ENCODE measurements around the gene ASTN2.

Gene ASTN2

DNA sequence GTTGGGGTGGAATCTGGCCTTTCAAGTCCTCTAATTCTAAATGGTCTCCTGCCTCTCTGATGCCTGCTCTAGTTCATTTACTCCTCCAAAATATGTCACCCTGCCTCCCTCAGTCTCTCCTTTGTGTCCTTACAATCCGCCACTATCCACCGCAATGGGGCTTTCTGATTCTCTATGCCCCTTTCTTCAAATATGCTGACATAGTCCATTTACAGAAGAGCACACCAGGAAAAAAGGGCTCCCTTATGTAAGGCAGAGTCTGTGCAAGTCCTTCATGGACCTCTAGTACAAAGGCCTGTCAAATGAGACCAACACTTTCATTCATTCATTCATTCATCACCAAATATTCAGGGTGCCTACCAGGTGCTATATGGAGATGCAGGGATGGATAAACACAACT lies 2.0 kb upstream of the ASTN2 start:
- DNase-seq (ENCODE audit: insufficient read length, low spot score) = no peak
- FAIRE-seq = no peak

DNA sequence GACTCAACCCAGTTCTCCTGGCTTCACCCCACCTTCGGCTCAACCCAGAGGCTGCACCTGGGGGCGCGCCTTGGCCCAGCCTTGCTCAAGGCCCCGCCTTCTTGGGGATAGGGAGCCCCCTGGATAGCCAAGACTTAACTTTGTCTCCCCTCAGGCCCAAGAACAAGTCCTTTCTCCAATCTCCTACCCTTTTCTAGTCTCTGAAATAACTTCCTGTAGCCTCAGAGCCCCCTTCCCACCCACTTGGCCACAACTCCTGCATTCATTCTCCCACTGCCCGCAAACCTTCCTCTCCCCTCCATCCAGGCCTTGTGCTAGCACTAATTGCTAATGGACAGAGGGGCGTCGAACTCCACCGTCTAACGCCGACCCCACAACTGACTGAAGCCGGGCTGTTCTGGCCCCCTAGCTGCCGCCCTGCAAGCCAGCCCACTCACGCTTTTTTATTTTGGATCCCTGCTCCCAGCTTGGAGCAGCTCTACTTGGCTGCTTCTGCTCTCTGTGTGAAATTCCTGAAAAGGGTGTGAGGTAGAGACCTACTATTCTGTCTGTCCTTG lies 579 bp upstream of the ASTN2 start:
- DNase-seq (ENCODE audit: insufficient read length, low spot score) (no peak), FAIRE-seq (no peak)

DNA sequence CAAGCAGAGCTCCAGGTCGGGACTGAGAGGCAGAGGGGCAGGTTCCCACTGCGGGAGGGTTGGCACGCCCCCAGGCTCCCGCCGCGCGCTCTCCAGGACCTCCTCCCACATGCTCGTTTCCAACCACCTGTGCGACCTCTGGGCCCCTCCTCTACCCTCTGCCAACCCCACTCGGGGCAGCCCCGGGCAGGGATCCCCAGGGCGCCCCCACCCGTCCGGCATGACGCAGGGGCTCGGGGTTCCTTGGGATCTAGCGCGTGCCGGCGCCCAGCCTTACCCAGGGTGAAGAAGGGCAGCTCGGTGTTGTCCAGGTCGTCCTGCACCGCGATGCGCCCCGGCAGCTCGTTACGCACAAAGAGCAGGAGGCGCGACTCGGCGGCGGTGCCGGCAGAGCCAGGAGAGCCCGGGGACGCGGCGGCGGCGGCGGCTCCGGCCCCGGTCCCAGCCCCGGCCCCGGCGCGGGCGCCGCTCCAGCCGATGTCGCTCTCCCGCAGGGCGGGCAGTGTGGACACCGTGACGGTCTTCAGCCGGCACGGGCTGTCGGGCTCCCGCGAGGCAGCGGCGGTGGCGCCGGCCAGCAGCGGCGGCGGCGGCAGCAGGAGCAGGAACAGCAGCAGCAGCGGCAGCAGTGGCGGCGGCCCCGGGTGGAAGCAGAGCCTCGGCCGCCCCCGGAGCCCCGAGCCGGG lies 494 bp downstream of the ASTN2 start:
- FAIRE-seq (no peak), DNase-seq (ENCODE audit: insufficient read length, low spot score) (no peak)

DNA sequence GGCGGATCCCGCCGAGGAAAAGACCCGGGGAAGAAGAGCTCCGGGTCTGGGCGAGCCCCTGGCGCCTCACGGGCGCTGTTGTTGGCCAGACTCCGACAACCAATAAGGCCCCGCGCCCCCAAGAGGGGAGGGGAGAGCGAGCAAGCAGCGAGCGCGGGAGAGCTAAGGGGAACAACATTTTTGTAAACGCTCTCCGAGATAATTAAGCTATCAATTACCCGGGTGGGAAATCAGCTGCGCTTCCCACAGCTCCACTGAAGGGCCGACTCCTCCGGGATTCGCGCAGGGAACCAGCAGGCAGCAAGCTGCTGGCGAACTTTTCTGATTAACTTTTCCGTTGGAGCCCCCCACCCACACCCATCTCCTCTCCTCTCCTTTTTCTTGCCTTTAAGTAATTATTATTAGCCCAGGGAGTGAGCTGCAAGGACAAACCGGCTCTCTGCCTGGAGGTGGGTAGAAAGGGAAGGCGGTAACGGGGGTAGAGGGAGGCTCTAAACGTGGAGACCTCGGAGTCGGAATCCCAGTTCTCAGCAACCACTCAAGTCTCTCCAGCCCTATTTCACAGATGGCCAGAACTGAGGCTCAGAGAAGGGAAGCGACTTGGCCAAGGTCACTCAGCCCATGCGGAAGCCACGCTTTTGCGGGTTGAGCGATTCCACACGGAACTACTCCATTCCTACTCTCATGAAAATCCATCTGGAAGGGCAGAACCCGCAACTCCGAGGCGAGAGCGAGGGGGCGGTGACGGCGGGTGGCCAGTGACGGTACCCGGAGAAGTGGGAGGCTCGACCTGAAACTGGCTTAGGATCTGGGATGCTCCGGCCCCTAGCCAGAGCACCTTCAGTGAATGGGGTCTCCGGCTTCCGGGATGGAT lies 1.3 kb downstream of the ASTN2 start:
- DNase-seq (ENCODE audit: insufficient read length, low spot score) (no peak), FAIRE-seq (no peak)

DNA sequence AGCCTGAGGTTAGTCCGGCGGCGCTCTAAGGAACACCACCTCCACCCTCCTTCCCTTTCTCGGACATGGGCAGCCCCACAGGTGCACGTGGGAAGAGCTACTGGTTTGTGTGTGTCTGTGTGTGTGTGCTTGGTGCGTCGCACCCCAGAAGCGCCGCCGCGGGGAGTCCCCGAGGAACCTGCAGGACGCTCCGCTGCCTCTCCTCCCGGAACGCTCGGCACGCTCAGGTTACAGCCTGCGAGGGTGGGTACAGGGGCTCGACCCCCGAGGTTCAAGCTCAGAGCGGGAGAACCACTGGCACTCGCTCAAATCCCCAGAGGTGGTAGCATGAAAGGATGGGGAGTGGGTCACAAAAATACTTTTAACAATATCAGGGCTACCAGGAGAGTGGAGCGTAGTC lies 2.0 kb downstream of the ASTN2 start:
- DNase-seq (ENCODE audit: insufficient read length, low spot score) (no peak), FAIRE-seq (no peak)

DNA sequence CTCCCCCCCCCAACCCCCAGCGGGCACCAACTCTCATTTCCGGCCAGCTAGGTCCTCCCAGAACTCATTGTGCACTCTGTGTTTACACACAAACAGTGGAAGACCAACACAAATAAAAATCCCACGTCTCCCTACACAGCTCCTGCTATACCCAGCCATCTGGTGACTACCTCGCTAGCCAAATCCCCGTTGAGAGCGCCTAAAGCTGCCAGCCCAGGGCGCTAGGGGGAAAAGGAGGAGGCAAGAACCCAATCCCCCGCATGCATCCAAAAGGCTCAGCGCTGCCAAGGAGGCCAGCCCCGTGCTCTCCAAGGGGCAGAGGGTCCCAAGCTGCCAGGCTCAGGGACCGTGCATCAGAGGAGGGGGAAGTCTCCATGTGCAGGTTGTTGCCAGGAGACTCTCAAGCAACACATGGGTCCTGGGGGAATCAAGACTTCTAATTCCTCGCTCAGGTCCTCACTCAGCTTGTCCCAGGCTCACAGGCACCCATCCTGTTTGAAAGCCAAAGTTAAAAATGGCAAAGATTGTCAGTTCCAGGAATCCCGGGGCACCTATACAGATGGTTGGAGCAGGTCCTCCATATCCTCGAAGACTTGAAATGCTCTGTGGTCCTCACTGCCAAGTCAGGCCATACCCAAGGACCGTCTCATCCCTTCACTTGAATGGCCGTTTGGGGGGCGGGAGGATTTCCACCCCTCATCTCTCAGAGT lies 2.7 kb downstream of the ASTN2 start:
- FAIRE-seq (no peak), DNase-seq (ENCODE audit: insufficient read length, low spot score) (no peak)

DNA sequence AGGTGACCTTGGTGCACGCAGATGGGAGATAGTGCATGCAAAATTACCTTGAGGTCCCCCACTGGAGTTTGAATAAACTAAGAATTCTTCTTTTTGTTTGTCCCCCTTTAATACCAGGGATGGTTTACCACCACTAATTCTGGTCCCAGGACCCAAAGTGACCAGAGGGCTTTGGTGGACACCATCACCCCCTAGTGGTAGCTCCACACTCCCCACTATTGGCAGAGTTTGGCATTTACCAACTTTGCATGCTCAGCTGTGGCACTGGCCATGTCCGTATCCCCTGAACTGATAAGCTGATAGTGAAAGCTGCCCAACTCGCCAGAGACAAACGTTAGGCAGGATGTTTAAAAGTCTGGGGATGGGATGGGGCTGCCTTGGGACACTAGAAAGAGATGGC lies 3.3 kb downstream of the ASTN2 start:
- FAIRE-seq (no peak), DNase-seq (ENCODE audit: insufficient read length, low spot score) (no peak)

DNA sequence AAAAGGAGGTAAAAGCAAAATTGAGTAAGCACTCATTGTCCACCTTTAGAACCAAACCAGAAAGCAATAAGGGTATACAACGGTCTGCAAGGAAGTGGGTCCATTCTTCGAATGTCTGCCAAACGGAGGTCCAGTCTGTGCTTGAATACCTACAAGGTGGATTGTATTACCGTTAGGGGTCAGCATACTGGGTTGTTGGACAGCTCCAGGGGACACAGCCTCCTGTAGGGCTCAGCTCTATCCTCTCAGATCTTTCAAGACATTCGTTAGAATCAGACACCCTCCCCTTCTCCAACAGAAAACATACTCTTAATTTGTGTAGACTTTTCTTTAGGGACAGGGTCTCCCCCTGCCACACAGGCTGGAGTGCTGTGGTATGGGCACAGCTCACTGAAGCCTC lies 5.5 kb downstream of the ASTN2 start:
- no peak for DNase-seq (ENCODE audit: insufficient read length, low spot score)
- FAIRE-seq = no peak

DNA sequence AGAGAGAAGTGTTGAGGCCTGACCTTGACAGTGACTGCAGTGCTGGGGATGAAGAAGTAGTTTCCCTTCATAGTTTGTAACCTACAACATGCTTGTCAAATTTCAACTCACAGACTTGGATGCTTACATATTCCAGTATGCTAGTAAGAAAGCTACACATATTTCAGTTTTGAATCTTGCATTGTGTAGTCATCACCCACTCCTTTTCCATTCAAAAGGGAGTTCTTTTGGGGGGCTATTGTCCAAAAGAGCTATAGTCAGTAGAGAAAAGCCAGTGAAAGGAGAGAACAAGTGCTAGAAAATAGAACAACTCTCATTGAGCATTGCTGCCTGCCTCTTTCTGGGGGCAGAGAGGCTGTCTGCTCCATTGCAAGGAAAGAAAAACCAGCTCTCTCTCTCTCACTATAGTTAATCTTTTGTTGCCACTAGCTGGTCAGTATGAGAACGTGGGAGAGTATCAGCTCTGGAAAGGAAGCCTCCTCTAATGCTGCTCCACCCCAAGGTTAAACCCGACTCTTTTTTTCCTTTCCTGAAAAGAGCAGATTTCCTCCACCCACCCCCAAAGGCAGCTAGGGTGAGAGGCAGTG lies 7.3 kb downstream of the ASTN2 start:
- FAIRE-seq = no peak
- no peak for DNase-seq (ENCODE audit: insufficient read length, low spot score)

DNA sequence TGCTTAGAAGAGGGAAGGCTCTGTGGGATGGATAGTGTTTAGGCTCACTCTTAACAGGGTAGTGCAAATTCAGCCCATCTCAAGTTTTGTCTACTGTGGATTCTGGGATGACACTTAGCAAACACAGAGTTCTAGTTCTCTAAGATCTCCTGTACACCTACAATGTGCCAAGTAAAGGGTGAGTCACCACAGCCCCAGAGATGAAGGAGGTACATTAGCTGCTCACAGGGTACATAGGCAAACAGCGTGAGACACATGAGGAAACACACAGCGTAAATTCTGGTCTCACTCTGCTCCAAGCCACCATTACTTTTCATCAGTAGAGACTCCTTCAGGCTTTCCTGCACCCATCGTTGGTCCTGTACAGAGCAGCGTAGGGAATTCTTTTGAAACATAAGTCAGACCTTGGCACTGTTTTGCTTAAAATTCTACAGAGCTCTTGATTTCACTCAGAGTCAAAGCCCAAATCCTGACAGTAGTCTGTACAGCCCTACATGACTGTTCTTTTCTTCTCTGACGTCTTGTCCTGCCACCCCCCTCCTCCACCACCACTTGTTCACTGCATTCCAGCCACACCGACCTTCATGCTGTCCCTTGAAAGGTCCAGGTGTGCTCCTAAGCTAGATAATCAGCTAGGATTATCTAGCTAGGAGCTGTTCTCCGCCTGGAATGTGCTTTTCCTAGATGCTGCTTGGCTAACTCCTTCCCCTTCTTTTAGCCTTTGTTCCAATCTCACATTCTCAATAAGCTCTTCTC lies 8.7 kb downstream of the ASTN2 start:
- no peak for FAIRE-seq
- no peak for DNase-seq (ENCODE audit: insufficient read length, low spot score)

DNA sequence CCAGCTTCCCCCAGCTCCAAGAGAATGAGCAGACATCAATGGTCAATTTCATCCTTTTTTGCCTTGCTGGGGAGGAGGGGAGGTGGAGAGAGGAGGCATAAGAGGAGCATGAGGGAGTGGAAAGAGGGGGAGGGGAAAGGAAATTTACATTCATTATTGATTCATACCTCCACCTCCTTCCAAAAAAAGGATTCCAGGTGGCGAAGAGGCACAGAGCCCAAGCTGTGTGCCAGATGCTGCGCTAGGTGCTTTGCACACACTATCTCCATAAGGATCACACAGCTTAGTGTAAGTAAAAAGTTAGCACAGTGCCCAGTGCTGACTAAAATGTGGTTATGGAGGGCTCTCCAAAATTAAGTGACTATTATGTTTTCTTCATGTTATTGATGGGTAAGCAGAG lies 11.0 kb downstream of the ASTN2 start:
- DNase-seq (ENCODE audit: insufficient read length, low spot score) = no peak
- no peak for FAIRE-seq

DNA sequence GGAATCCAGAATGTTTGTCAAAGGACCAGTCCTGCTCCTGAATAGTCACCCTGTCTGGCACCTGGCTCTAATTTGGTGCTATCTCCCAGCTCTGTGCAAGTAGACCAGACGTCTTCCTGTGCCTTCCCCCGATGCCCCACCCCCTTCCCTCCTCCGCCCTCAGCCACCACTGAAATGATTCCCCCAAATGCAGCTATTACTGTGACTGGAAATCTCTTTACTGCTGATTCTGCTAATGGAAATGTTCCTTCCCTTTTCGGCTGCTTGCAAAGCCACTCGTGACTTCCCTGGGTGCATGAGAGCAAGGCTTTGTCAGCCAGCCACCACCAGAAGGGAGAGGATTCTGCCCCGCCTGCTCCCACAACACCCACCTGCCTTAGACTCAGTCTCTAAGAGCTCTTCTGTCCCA lies 11.4 kb downstream of the ASTN2 start:
- no peak for FAIRE-seq
- DNase-seq (ENCODE audit: insufficient read length, low spot score) = no peak

DNA sequence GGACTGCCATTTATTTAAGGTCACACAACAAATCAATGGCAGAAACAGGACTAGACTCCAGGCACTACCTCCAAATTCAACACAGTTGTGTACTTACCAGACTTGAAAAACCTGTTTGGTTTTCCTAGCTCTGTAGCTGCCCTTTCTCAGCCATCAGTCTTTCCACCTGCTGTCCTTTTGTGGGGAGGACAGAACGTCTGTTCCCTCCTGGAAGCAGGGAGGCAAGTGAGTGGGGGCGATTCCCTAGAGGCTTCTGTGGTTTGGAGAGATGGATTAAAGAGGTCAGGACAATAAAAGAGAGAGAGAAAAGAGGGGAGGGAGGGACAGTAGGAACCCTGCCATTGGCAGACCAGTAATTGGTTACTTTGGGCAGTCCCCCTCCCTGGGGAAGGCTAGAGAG lies 14.7 kb downstream of the ASTN2 start:
- DNase-seq (ENCODE audit: insufficient read length, low spot score) = no peak
- no peak for FAIRE-seq

DNA sequence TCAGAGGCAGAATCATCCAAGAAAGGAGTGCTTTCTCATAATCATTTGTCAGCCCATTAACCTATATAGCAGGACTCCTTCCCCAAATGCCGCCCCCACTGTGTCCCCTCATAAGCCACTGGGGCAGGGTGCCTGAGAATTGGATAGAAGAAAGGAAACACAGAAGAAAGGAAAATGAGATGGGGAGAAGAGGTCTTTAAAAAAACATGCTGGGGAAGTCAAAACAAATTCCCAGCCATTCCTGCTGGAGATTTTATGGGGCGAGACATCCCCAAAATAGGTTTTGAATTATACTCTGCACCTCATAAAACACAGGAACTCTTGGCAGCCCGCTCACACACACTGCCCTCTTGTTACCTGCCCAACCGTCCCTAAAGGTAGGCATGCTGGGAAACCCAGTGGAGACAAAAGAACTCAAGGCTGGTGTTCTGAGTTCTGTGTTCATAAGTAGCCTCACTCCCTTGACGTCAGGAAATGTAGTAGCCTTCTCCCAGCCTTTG lies 19.7 kb downstream of the ASTN2 start:
- FAIRE-seq (no peak), DNase-seq (ENCODE audit: insufficient read length, low spot score) (no peak)

DNA sequence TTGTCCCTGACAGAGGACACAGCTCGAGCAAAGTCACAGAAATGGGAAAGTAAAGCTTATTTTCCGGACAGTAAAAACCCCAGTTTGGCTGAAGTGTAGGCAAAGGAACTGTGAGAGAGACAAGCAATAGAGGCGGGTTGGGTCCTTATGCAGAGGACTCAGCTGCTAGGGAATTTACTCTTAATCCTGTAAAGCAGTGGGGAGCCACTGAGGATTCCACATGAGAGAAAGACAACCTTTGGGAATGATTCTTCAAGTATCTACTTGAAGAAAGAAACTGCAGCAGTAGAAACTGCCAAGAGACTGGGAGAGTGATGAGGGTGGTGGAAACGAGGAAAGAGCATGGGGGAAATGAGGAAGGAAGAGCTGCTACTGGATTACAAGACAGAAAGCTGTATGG lies 20.2 kb downstream of the ASTN2 start:
- no peak for DNase-seq (ENCODE audit: insufficient read length, low spot score)
- FAIRE-seq = no peak

DNA sequence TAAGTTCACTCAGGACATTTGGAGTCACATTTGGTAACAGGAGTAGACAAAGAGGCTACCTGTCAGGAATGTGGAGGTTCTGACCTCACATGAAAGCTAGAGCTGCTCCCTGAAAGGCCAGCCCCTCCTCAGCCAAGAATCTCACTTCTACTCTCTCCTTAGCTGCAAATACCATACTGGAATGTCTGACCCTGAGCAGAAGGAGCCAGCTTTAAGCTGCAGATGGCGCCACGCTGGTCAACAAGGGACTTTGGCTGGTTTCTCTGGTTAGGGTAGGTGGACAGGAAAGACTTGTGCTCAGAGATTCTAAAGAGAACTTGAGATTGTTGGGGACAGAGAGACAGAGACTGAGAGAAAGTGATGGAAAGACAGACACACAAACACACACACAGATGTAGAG lies 21.9 kb downstream of the ASTN2 start:
- FAIRE-seq (no peak), DNase-seq (ENCODE audit: insufficient read length, low spot score) (no peak)

DNA sequence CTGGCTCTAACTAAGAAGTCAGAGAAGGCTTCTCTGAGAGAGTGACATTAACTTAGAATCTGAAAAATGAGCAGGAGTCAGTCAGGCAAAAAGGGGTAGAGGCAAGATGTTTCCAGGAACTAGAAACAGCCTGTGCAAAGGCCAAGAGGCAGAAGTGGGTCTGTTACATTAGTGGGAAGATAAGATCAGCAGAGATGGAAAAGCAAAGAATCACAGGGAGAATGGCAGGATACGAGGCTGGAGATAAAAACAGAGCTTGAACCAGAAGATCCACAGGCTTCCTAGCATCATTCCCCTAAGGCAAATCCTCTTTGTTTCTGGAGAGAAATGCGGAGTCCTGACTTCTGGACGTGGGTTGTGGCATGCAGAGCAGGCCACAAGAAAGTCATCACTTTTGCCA lies 27.4 kb downstream of the ASTN2 start:
- DNase-seq (ENCODE audit: insufficient read length, low spot score) (no peak), FAIRE-seq (no peak)

DNA sequence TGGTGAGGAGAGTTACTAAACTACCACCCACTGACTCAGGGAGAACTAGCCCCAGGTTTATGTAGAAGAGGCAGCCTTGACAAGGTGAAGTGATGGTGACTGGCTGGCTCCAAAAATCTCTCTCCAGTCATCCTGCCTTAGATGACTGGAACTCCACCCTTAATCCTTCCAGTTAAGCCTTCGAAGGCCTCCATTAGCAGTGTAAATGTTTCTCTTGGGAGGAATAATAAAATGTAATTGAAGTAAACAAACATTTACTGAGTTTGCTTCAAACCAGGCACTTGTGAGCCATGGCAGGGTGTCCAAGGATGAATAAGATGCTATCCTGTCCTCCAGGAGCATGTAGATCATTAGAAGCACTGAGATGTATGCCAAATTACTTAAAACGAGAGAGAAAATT lies 35.5 kb downstream of the ASTN2 start:
- DNase-seq (ENCODE audit: insufficient read length, low spot score) (no peak), FAIRE-seq (no peak)

DNA sequence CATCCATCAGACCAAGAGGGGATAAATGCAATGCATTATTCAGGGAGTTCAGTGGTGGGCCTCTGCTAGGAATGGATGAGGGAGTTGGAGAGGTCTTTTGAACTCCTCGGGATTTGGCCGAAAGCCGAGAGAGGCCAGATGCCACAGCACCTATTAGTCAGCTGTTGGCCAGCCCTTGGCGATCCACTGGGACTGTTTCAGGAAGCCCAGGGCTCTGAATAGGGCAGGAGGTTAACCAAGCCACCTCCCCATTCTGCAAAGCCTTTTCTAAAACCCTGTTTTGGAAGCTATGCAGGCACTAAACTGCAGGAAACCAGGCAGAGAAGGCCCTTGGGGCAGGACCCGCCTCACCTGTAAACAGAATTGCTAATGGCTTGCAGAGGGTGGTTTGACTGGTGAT lies 37.8 kb downstream of the ASTN2 start:
- DNase-seq (ENCODE audit: insufficient read length, low spot score) (no peak), FAIRE-seq (no peak)

DNA sequence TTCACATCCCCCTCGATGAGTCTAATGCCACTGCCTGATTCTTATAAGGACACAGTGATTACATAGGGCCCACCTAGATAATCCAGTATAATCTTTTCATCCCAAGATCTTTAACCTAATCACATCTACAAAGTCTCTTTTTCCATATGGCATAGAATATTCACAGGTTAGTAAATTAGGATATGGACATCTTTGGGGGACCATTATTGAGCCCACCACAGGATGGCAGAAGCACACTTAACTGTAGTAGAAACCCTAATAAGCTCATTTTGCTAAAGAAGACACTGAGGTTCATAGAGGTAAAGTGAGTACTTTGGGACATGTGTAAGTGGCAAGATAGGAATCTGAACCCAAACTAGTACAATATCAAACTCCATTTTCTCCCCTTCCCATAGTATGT lies 38.9 kb downstream of the ASTN2 start:
- FAIRE-seq (no peak), DNase-seq (ENCODE audit: insufficient read length, low spot score) (no peak)

Data from HTR-8/SVneo (cell line).